ENCODE results near the gene PREPL.

PREPL gene

GRCh38 chr2:44297431-44297830 lies 63.9 kb downstream of the PREPL start:
- no peaks in the 10 kb centered on the region for H3K9me3 Mint-ChIP-seq
- H3K36me3 Mint-ChIP-seq (ENCODE audit: low read depth): no peaks in the 10 kb centered on the region
- no peak overlapping the region for H3K27ac Mint-ChIP-seq
- no peaks in the 10 kb centered on the region for H3K4me1 Mint-ChIP-seq (ENCODE audit: low read depth)
- intact Hi-C loops (cut with micrococcal nuclease): no loop called here
- H3K27me3 Mint-ChIP-seq: peaks cover 5% of the 10 kb centered on the region
- H3K4me3 Mint-ChIP-seq: no peak overlapping the region

GRCh38 chr2:44296653-44297052 lies 64.6 kb downstream of the PREPL start:
- H3K4me1 Mint-ChIP-seq (ENCODE audit: low read depth): no peaks in the 10 kb centered on the region
- peaks cover 5% of the 10 kb centered on the region for H3K27me3 Mint-ChIP-seq
- intact Hi-C loops (cut with micrococcal nuclease): no loop called here
- H3K27ac Mint-ChIP-seq: no peak overlapping the region
- no peak overlapping the region for H3K4me3 Mint-ChIP-seq
- no peaks in the 10 kb centered on the region for H3K36me3 Mint-ChIP-seq (ENCODE audit: low read depth)
- H3K9me3 Mint-ChIP-seq: no peaks in the 10 kb centered on the region

GRCh38 chr2:44295633-44296359 lies 65.5 kb downstream of the PREPL start:
- Mint-ChIP-seq H3K4me3 (no peak overlapping the region), H3K4me1 (ENCODE audit: low read depth) (no peaks in the 10 kb centered on the region), H3K27me3 (peaks cover 7% of the 10 kb centered on the region), H3K27ac (no peak overlapping the region), H3K36me3 (ENCODE audit: low read depth) (no peaks in the 10 kb centered on the region), H3K9me3 (no peaks in the 10 kb centered on the region)
- intact Hi-C loops (cut with micrococcal nuclease): no loop called here

- intact Hi-C loops (cut with micrococcal nuclease): no loop called here
- Mint-ChIP-seq H3K4me3 (no peak overlapping the region), H3K4me1 (ENCODE audit: low read depth) (no peaks in the 10 kb centered on the region), H3K9me3 (no peaks in the 10 kb centered on the region), H3K36me3 (ENCODE audit: low read depth) (no peaks in the 10 kb centered on the region), H3K27me3 (peaks cover 8% of the 10 kb centered on the region), H3K27ac (no peak overlapping the region)
Measured at GRCh38 chr2:44295113-44295512, 66.2 kb downstream of the PREPL start.

- intact Hi-C loops (cut with micrococcal nuclease): loop anchor here (1.0 to 2.0 kb wide), 2 partner anchors 205 to 247 kb away; no protein-coding TSS in a partner anchor
Measured at GRCh38 chr2:44291281-44292248, 69.7 kb downstream of the PREPL start.

GRCh38 chr2:44290261-44290660 lies 71.0 kb downstream of the PREPL start:
- Mint-ChIP-seq H3K4me3 (no peak overlapping the region), H3K4me1 (ENCODE audit: low read depth) (peaks cover 6% of the 10 kb centered on the region)
- intact Hi-C loops (cut with micrococcal nuclease): loop anchor here (2.0 kb wide), 1 partner anchor 203 kb away; no protein-coding TSS in a partner anchor

More at GRCh38 chr2:44291281-44292248, 69.7 kb downstream of the PREPL start:
- Mint-ChIP-seq H3K36me3 (ENCODE audit: low read depth) (no peaks in the 10 kb centered on the region), H3K4me1 (ENCODE audit: low read depth) (peaks cover 6% of the 10 kb centered on the region), H3K9me3 (no peaks in the 10 kb centered on the region), H3K4me3 (no peak overlapping the region), H3K27me3 (peaks cover 8% of the 10 kb centered on the region), H3K27ac (no peak overlapping the region)

GRCh38 chr2:44286884-44287638 lies 74.2 kb downstream of the PREPL start:
- Mint-ChIP-seq H3K4me3 (no peak overlapping the region), H3K36me3 (ENCODE audit: low read depth) (no peaks in the 10 kb centered on the region), H3K4me1 (ENCODE audit: low read depth) (peaks cover 6% of the 10 kb centered on the region), H3K9me3 (no peaks in the 10 kb centered on the region), H3K27me3 (peaks cover 4% of the 10 kb centered on the region), H3K27ac (no peak overlapping the region)
- intact Hi-C loops (cut with micrococcal nuclease): no loop called here

More at GRCh38 chr2:44290261-44290660, 71.0 kb downstream of the PREPL start:
- Mint-ChIP-seq H3K9me3 (no peaks in the 10 kb centered on the region), H3K27me3 (peaks cover 8% of the 10 kb centered on the region), H3K27ac (no peak overlapping the region), H3K36me3 (ENCODE audit: low read depth) (no peaks in the 10 kb centered on the region)

- H3K4me3 Mint-ChIP-seq: no peak overlapping the region
- intact Hi-C loops (cut with micrococcal nuclease): no loop called here
- H3K4me1 Mint-ChIP-seq (ENCODE audit: low read depth): peaks cover 6% of the 10 kb centered on the region
- no peaks in the 10 kb centered on the region for H3K9me3 Mint-ChIP-seq
- no peaks in the 10 kb centered on the region for H3K36me3 Mint-ChIP-seq (ENCODE audit: low read depth)
- H3K27ac Mint-ChIP-seq: no peak overlapping the region
- H3K27me3 Mint-ChIP-seq: peaks cover 4% of the 10 kb centered on the region
Measured at GRCh38 chr2:44286119-44286883, 75.0 kb downstream of the PREPL start.

GRCh38 chr2:44285174-44285573 lies 76.1 kb downstream of the PREPL start:
- H3K4me1 Mint-ChIP-seq (ENCODE audit: low read depth): peaks cover 6% of the 10 kb centered on the region
- no peaks in the 10 kb centered on the region for H3K27me3 Mint-ChIP-seq
- intact Hi-C loops (cut with micrococcal nuclease): no loop called here
- no peak overlapping the region for H3K27ac Mint-ChIP-seq
- H3K4me3 Mint-ChIP-seq: no peak overlapping the region
- no peaks in the 10 kb centered on the region for H3K36me3 Mint-ChIP-seq (ENCODE audit: low read depth)
- H3K9me3 Mint-ChIP-seq: no peaks in the 10 kb centered on the region

- no peaks in the 10 kb centered on the region for H3K36me3 Mint-ChIP-seq (ENCODE audit: low read depth)
- peaks cover 6% of the 10 kb centered on the region for H3K4me1 Mint-ChIP-seq (ENCODE audit: low read depth)
- intact Hi-C loops (cut with micrococcal nuclease): no loop called here
- H3K4me3 Mint-ChIP-seq: no peak overlapping the region
- H3K9me3 Mint-ChIP-seq: no peaks in the 10 kb centered on the region
- no peaks in the 10 kb centered on the region for H3K27me3 Mint-ChIP-seq
- H3K27ac Mint-ChIP-seq: no peak overlapping the region
Measured at GRCh38 chr2:44283116-44283666, 78.1 kb downstream of the PREPL start.

GRCh38 chr2:44280869-44281268 lies 80.4 kb downstream of the PREPL start:
- Mint-ChIP-seq H3K36me3 (ENCODE audit: low read depth) (no peaks in the 10 kb centered on the region), H3K9me3 (no peaks in the 10 kb centered on the region), H3K4me1 (ENCODE audit: low read depth) (no peaks in the 10 kb centered on the region), H3K27me3 (no peaks in the 10 kb centered on the region), H3K4me3 (no peak overlapping the region), H3K27ac (no peak overlapping the region)
- intact Hi-C loops (cut with micrococcal nuclease): no loop called here

- Mint-ChIP-seq H3K27me3 (no peaks in the 10 kb centered on the region), H3K27ac (no peak overlapping the region), H3K9me3 (no peaks in the 10 kb centered on the region), H3K4me1 (ENCODE audit: low read depth) (no peaks in the 10 kb centered on the region), H3K4me3 (no peak overlapping the region), H3K36me3 (ENCODE audit: low read depth) (no peaks in the 10 kb centered on the region)
- intact Hi-C loops (cut with micrococcal nuclease): no loop called here
Measured at GRCh38 chr2:44277541-44277940, 83.8 kb downstream of the PREPL start.

GRCh38 chr2:44275927-44276303 lies 85.4 kb downstream of the PREPL start:
- H3K36me3 Mint-ChIP-seq (ENCODE audit: low read depth): no peaks in the 10 kb centered on the region
- no peaks in the 10 kb centered on the region for H3K27me3 Mint-ChIP-seq
- no peaks in the 10 kb centered on the region for H3K4me1 Mint-ChIP-seq (ENCODE audit: low read depth)
- intact Hi-C loops (cut with micrococcal nuclease): no loop called here
- H3K9me3 Mint-ChIP-seq: no peaks in the 10 kb centered on the region
- H3K4me3 Mint-ChIP-seq: no peak overlapping the region
- H3K27ac Mint-ChIP-seq: no peak overlapping the region
